Dermis microvascular lymphatic vessel endothelial cell (primary cell): ENCODE data around the gene SBF2. TPM values are rescaled to one million over a fixed set of nuclear protein-coding genes. Genes with fewer than 3 reads are reported as not detected.

Experiments used
- DNase-seq, 2 donors: peaks; one replicate each; pipeline versions ENCODE4 v3.0.0 to v3.0.0-alpha.2; 2010; ENCODE audit warnings: low read depth in 2 of 2
- total RNA-seq: library from RNA; depleted of rRNA; stranded (reverse); fragments of >200 nt; gene quantifications from 2 replicates; pipeline ENCODE4 v1.2.1, GENCODE V29; 2014

SBF2 gene
- 31.7 and 49.2 TPM in 2 replicates for total RNA-seq

DNA sequence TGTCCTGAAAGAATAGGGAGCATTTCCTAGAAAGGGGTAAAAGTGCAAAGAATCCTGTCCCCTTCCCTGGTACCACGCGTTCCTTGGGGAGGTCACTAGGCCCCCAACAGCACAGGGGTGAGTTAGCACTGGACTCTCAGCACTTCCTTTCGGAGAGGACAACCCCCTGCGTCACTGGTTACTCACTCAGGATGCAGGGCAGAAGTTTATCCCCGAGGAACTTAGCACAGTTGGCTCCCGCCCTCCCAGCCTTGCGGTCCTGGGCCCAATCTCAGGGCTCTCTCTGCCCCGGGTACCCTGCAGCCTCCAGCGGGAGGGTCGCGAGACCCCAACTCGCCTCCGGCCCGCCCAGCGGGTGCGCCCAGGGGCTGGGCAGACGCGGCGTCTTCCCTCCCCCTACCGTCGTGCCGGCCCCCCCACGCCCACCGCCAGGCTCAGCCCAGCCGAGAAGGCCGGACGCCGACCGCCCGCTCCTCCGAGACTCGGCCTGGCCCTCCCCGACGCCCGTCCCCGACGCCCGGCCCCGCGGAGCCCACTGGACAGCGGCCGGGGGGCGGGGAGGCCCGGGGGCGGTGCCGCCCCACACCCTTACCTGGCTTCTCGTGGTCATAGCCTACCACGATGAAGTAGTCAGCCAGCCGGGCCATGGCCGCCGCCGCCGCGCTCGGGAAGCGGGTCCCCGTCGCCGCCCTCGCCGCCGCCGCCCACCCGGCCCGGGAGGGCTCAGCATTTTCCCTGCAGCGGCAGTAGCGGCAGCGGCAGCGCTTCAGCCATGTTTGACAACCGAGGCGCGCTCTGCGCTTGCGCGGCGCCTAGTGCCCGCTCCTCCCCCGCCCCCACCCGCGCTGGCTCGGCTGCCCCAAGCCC, at the start of gene SBF2:
Gene SBF2, minus strand, starts transcription at position 797 of the 867 bp plus-strand sequence. Its CDS starts 150 bp downstream, at position 647.
- peak; percentile 85 to 93 for DNase-seq

DNA sequence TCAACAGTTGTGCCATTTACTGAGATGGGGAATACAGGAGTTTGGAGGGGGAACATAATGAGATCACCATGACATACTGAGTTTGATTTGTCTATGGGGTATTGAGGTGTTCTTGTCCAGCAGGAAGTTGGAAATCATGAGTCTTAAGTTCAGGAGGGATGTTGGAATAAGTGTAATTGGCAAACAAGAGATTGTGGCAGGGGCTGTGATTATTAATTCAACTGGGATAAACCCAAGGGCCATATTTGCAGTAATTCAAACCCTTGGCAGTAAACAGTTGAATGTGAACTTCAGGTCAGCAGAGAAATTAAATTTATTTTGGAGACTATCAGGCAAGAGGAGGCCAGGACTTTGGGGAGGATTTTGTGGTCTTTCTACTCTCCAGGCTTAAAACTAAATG, 44.3 kb upstream of the SBF2 start:
- no peak for DNase-seq

- no peak for DNase-seq
Observed at GRCh38 chr11:10333490-10333889, 39.5 kb upstream of the SBF2 start.

DNA sequence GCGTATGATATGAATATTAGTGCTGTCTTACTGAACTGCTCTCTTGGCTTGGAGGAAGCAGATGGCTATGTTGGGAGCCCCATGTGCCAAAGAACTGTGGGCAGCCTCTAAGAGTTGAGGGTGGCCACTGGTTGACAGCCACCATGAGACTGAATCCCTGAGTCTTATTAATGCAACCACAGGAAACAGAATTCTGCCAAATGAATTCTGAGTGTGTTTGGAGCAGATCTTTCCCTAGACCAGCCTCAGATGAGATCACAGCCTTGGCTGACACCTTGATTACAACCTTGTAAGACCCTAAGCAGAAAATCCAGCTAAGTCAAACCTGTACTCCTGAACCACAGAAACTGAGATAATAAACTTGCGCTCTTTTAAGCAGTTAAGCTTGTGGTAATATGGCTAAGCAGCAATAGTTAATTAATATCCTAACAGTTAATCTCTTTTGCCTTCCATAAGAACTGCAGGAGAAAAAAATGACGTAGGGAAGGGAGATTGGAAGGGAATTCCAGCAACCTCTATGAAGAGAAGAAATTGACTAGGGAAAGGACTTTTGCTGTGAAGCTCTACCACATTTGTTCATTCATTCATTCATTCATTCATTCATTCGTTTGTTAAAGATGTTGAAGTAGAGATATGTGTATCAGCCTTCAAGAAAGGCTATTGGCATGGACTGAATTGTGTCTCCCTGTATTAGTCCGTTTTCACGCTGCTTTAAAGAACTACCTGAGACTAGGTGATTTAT, 37.7 kb upstream of the SBF2 start:
- DNase-seq = no peak

- peak in 1 of 2 donors; percentile 76 for DNase-seq
Observed at GRCh38 chr11:10329935-10330334, 35.9 kb upstream of the SBF2 start.

DNA sequence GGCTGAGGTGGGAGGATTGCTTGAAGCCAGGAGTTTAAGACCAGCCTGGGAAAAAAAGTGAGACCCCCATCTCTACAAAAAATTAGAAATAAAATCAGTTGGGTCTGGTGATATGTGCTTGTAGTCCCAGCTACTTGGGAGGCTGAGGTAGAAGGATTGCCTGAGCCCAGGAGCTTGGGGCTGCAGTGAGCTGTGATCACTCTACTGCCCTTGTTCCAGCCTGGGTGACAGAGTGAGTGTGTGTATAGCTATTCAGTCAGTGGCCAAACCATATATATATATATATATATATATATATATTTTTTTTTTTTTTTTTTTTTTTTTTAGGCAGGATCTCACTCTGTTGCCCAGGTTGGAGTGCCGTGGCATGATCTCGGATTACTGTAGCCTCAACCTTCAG, 35.3 kb upstream of the SBF2 start:
- no peak for DNase-seq

DNA sequence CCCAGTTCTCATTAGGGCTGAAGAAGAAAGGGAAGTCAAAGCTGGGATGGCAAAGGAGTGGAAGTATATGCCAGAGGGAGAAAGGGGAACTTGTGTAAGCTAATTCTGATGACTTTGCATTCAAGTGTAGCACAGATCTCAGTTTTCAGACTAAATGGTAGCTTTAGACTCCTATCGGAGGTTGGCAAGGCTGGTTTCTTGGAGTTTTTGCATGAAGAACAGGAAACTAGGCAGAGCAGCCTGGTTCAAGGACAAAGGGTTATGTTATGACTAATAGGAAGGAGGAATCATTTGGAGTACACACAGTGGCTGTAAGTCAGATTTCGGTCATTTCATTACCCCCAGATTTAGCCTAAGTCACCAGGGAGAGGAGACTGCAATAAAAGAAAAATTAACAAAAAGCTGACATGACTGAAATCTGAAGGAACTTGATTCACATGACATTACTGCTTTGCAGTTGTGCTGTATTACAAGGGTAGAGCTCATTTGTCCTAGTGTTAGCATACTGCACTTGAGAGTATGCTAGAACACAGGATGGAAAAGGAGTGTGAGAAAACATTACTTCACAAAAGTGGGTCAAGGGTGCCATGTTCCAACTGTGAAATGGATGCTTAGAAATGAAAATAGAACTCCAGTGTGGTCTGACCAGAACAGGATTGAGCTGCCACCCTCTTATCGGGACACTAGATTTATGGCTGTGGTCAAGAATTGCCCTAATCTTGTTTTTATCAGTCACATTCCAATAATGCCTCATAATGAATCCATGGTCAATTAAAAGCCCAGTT, 34.5 kb upstream of the SBF2 start:
- peak in 1 of 2 donors; percentile 78 for DNase-seq

- DNase-seq = peak; percentile 84 to 90
Observed at GRCh38 chr11:10327254-10327653, 33.2 kb upstream of the SBF2 start.

GRCh38 chr11:10326012-10326964, 32.3 kb upstream of the SBF2 start:
- DNase-seq = peak; percentile 83 to 89

DNA sequence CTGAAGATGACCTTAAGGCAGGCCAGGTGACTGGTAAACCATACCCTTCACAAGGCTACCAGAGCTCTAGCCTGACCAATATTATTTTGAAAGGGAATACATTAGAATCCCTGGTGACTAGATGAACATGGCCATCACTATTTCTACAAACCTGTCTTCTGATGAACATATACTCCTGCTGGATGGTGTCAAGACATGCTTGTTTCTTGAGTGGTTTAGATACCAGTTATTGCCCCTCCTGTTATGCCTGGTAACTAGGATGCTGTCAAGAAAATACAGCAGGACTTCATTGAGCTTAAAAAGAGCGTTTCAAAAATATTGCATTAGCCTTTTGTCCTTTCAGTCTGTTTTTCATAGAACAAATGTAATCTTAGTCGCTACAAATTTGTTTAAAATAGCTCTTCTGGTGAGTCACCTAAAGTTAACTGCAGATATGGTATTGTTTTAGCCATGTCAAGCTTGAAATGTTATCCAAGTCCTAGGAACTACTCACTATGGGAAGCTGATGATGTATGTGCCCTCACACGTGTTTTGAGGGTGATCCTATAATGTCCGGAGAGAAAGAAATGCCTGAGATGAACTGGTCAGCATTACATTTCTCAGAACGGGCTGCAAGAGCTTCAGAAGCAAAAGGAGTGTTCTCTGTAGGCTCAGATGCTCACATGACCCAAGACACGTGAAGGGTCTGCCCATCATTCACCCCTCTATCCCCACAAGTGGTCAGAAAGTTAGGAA, 31.4 kb upstream of the SBF2 start:
- peak in 1 of 2 donors; percentile 91 for DNase-seq

DNA sequence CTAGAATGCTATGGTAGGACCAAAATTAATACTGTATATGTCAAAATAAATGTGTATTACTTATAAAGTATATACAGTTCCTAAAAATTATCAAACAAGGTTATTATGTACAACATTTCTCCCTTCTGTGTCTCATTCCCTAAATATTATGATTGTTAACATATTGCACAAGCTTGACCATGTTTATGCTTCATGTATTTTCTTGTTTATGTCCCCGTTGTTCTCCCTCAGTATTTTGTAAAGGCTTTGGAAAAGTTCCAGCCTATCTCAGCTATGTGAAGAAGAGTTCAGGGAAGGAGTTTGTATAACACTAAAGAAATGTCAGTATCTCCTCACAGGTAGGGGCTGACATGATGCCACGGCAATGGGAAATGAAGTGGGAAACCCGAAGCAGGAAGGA, 30.5 kb upstream of the SBF2 start:
- DNase-seq = no peak

DNA sequence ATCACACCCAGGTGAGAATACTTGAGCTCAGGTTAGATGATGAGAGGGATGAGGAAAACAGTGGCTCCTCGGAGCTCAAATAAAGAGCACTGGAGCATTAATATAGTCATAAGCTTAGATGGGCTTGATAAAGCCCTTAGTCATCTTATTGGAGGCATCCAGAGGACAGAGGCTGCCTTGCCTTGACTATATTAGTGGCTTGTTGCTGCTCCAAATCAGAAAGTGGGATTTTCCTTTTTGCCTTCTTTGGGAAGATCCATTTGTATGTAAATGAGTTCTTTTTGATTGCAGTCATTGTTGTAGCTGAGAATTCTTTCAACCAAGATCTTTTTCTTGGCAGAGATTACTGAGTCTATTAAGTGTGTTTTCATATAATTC, 29.8 kb upstream of the SBF2 start:
- peak in 1 of 2 donors; percentile 61 for DNase-seq

- DNase-seq = peak; percentile 73 to 88
Observed at GRCh38 chr11:10322830-10323792, 29.1 kb upstream of the SBF2 start.

DNA sequence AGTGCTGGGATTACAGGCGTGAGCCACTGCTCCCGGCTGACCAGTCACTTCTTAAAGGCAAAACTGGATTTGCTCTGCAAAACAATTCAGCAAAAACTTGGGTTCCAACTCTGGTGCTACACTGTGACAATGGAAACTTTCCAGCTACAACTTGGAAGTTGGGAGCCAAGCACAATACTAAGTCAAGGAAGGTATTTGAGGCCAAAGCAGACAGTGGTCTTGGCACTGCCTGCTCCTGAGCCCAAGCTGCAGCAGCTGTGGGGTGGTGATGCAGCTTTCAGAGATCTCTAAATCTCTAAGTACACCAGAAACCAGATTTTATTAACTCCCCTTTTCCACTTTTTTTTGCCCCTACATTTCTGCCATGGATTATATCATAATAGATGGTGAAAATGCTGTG, 28.4 kb upstream of the SBF2 start:
- peak in 1 of 2 donors; percentile 31 for DNase-seq

- no peak for DNase-seq
Observed at GRCh38 chr11:10320736-10321465, 26.9 kb upstream of the SBF2 start.

DNA sequence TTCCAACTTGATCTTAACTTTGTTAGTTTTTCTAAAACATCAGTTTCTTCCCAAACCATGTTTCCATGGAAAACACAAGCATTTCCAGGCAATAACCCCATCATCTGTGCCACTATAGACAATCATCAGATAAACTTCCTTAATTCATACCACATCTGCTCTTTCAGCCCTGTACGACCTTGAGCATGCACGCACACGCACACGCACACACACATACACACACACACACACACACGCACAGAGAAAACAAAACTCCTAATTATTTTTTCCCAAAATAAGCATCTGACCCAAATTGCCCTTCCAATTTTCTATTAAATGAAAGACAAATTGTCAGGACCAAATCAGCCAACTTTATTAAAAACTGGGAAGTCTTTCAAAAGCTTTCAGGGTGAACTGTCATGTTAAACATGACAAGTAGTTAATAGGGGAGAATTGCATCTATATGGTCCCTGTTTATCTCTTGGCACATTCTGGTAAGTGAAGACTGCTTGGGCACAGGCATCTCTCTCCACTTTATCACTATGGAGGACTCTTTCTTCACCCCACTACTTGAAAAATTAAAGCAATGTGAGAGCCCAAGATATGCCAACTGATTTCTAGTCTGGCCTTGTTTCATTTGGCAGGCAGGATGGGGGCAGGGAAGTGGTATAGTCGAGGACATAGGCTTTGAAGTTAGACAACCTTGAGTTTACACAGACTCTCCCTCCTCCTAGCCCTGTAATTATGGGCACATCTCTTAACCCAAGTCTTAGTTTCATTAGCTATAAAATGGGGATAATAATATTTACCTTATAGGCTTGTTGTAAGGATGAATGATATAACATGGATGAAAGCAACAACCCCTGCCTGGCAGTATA, 25.9 kb upstream of the SBF2 start:
- no peak for DNase-seq

- DNase-seq = no peak
Observed at GRCh38 chr11:10318527-10318802, 24.4 kb upstream of the SBF2 start.
